ENCODE measurements around the gene AKT1. TPM values are rescaled to one million over a fixed set of nuclear protein-coding genes. Genes with fewer than 3 reads are reported as not detected.

Gene AKT1
- total and polyA plus RNA-seq, 2 experiments from 2014 or later = 19.2 to 78.7 TPM

- TF ChIP-seq ZNF462 (CRISPR knock-in tag; IDR thresholded peaks at IDR 0.05) (no peak), EZH2phosphoT487 (IDR thresholded peaks at IDR 0.05; ENCODE audit: unreplicated experiment) (no peak), JUNB (IDR thresholded peaks at IDR 0.05; ENCODE audit: unreplicated experiment) (no peak), NANOG (IDR thresholded peaks at IDR 0.05; ENCODE audit: borderline replicate concordance) (no peak), EZH2 (IDR thresholded peaks at IDR 0.05; ENCODE audit: low read depth, unreplicated experiment) (no peak), CTCF (conservative IDR thresholded peaks at IDR 0.05; ENCODE audit: low read depth in 2 of 2) (no peak), CREB1 (CRISPR knock-in tag; IDR thresholded peaks at IDR 0.05; ENCODE audit: low read depth) (no peak)
Observed at GRCh38 chr14:104753528-104754212, 41.9 kb downstream of the AKT1 start (continued).

Data from GM23338 (cell line).